SK-N-SH treated with all-trans-retinoic acid at 6 μM for 48 hours (cell line): Measurements from ENCODE around the gene SRM.
"Not testable (repeated sequence)": the region's sequence is repeated elsewhere in the genome, so short reads cannot be mapped to it uniquely, and the experiment has no call there.

Experiments
- ATAC-seq: fragments of 200-7000 bp; cut with Tn5 transposase; 3 replicates; pipeline ENCODE4 v1.9.1; 2020; ENCODE audit warnings: mild to moderate bottlenecking, moderate library complexity
- ARNTL ChIP-seq: fragments of 450-650 bp; formaldehyde crosslinking; IDR thresholded peaks from 2 replicates; pipeline ENCODE4 v1.5.0; 2020; ENCODE audit warnings: low read depth, mild to moderate bottlenecking, moderate library complexity, borderline replicate concordance
- CSDC2 ChIP-seq: fragments of 250-450 bp; sonication (Bioruptor Pico); IDR thresholded peaks from 2 replicates; pipeline ENCODE4 v1.5.0; 2020; ENCODE audit warnings: mild to moderate bottlenecking, moderate library complexity
- GLIS3 ChIP-seq: fragments of 250-450 bp; sonication (Bioruptor Pico); IDR thresholded peaks from 2 replicates; pipeline ENCODE4 v1.5.0; 2020; ENCODE audit warnings: mild to moderate bottlenecking, moderate library complexity
- OSR1 ChIP-seq: fragments of 250-450 bp; sonication (Bioruptor Pico); IDR thresholded peaks from 2 replicates; pipeline ENCODE4 v1.8.0; 2022; ENCODE audit warnings: moderate library complexity, mild to moderate bottlenecking, inconsistent platforms
- PATZ1 ChIP-seq: fragments of 250-450 bp; sonication (Bioruptor Pico); IDR thresholded peaks from 2 replicates; pipeline ENCODE4 v1.8.0; 2020; ENCODE audit warnings: mild to moderate bottlenecking, moderate library complexity, borderline replicate concordance
- POU6F1 ChIP-seq: fragments of 250-450 bp; sonication (Bioruptor Pico); IDR thresholded peaks from 2 replicates; pipeline ENCODE4 v1.8.0; 2021; ENCODE audit warnings: low read depth, mild to moderate bottlenecking, moderate library complexity, borderline replicate concordance
- RARB ChIP-seq: fragments of 250-450 bp; sonication (Bioruptor Pico); IDR thresholded peaks from 2 replicates; pipeline ENCODE4 v1.8.0; 2021; ENCODE audit warnings: mild to moderate bottlenecking, moderate library complexity
- SNAI2 ChIP-seq: fragments of 250-450 bp; sonication (Bioruptor Pico); IDR thresholded peaks from 2 replicates; pipeline ENCODE4 v1.5.0; 2020; ENCODE audit warnings: mild to moderate bottlenecking, moderate library complexity
- TCF4 ChIP-seq: fragments of 250-450 bp; sonication (Bioruptor Pico); IDR thresholded peaks from 2 replicates; pipeline ENCODE4 v1.8.0; 2021; ENCODE audit warnings: mild to moderate bottlenecking, moderate library complexity, borderline replicate concordance
- TOX ChIP-seq: fragments of 250-450 bp; sonication (Bioruptor Pico); IDR thresholded peaks from 2 replicates; pipeline ENCODE4 v1.8.0; 2021; ENCODE audit warnings: mild to moderate bottlenecking, moderate library complexity, borderline replicate concordance
- ZC3H10 ChIP-seq: fragments of 250-450 bp; sonication (Bioruptor Pico); IDR thresholded peaks from 2 replicates; pipeline ENCODE4 v1.5.1; 2021; ENCODE audit warnings: mild to moderate bottlenecking, moderate library complexity
- ZFP3 ChIP-seq: fragments of 250-450 bp; sonication (Bioruptor Pico); IDR thresholded peaks from 2 replicates; pipeline ENCODE4 v1.5.0; 2020; ENCODE audit warnings: mild to moderate bottlenecking, moderate library complexity
- ZNF70 ChIP-seq: fragments of 450-650 bp; formaldehyde crosslinking; IDR thresholded peaks from 2 replicates; pipeline ENCODE4 v1.5.0; 2020; ENCODE audit warnings: mild to moderate bottlenecking, moderate library complexity
- ZNF8 ChIP-seq: fragments of 450-650 bp; formaldehyde crosslinking; IDR thresholded peaks from 2 replicates; pipeline ENCODE4 v1.5.0; 2020; ENCODE audit warnings: mild to moderate bottlenecking, moderate library complexity
- TF ChIP-seq, protein P1 (sequence below): fragments of 250-450 bp; sonication (Bioruptor Pico); IDR thresholded peaks from 2 replicates; pipeline ENCODE4 v1.5.0; 2020; ENCODE audit warnings: mild to moderate bottlenecking, moderate library complexity
- TF ChIP-seq, protein P2 (sequence below): fragments of 250-450 bp; sonication (Bioruptor Pico); IDR thresholded peaks from 2 replicates; pipeline ENCODE4 v1.5.1; 2021; ENCODE audit warnings: mild to moderate bottlenecking, moderate library complexity
- TF ChIP-seq, protein P3 (sequence below): fragments of 250-450 bp; sonication (Bioruptor Pico); IDR thresholded peaks from 2 replicates; pipeline ENCODE4 v1.5.1; 2020; ENCODE audit warnings: low read depth, mild to moderate bottlenecking, moderate library complexity

SRM gene

GRCh38 chr1:11053758-11054137 is 6.1 kb downstream of the SRM start (continued):
- TF ChIP-seq SNAI2 (CRISPR knock-in tag) (no peak), TOX (no peak), GLIS3 (CRISPR knock-in tag) (no peak), POU6F1 (CRISPR knock-in tag) (no peak), ARNTL (CRISPR knock-in tag) (no peak), ZFP3 (CRISPR knock-in tag) (no peak), ZNF70 (CRISPR knock-in tag) (no peak)
- TF ChIP-seq, protein P1, sequence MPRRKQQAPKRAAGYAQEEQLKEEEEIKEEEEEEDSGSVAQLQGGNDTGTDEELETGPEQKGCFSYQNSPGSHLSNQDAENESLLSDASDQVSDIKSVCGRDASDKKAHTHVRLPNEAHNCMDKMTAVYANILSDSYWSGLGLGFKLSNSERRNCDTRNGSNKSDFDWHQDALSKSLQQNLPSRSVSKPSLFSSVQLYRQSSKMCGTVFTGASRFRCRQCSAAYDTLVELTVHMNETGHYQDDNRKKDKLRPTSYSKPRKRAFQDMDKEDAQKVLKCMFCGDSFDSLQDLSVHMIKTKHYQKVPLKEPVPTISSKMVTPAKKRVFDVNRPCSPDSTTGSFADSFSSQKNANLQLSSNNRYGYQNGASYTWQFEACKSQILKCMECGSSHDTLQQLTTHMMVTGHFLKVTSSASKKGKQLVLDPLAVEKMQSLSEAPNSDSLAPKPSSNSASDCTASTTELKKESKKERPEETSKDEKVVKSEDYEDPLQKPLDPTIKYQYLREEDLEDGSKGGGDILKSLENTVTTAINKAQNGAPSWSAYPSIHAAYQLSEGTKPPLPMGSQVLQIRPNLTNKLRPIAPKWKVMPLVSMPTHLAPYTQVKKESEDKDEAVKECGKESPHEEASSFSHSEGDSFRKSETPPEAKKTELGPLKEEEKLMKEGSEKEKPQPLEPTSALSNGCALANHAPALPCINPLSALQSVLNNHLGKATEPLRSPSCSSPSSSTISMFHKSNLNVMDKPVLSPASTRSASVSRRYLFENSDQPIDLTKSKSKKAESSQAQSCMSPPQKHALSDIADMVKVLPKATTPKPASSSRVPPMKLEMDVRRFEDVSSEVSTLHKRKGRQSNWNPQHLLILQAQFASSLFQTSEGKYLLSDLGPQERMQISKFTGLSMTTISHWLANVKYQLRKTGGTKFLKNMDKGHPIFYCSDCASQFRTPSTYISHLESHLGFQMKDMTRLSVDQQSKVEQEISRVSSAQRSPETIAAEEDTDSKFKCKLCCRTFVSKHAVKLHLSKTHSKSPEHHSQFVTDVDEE (CRISPR knock-in tag), result no peak

DNA sequence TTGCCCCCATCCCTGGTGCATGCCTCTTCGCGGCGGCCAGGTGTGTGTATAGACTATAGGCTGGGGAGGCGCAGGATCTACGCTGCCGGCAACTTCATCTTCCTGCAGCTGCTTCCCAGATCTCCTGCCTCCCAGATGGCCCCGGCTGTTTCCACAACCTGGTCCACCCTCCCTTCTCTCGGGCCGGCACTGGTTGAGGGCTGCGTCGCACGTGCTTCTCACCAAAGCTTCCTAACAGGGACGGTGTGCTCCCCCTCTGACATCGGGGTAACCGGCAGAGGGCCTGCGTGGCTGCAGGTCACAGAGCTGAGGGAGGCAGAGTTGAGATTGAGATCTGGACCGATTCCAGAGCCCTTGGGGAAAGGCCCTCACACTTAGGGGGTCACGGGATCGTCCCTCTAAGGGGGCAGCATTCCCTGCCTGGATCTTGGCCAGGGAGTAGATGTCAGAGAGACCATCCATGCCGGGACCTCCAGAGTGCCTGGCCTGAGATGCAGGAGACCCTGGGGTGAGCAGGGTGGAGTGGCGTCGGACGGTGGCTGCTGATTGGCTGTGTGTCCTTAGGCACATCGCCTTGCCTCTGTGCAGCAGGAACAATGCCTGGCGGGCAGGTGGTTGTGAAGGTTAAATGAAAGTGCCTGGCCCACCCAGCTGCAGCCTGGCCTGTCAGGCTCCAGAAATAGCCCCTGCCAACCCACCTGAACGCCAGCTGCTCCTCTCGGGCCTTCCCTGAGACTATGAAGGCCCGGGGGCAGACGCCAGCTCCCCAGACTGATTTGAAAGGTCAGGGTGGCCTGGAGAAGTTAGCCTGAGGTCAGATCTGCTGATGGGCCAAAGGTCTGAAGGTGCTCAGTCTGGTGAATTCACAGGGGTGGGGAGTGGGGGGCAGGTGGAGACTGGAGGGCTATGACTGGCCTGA is 6.7 kb downstream of the SRM start:
- TF ChIP-seq TOX (no peak), ZC3H10 (CRISPR knock-in tag) (no peak), TCF4 (peak; percentile 82; the same call in 1 of the 2 replicates), ZNF70 (CRISPR knock-in tag) (no peak), OSR1 (no peak)
- TF ChIP-seq, protein P2, sequence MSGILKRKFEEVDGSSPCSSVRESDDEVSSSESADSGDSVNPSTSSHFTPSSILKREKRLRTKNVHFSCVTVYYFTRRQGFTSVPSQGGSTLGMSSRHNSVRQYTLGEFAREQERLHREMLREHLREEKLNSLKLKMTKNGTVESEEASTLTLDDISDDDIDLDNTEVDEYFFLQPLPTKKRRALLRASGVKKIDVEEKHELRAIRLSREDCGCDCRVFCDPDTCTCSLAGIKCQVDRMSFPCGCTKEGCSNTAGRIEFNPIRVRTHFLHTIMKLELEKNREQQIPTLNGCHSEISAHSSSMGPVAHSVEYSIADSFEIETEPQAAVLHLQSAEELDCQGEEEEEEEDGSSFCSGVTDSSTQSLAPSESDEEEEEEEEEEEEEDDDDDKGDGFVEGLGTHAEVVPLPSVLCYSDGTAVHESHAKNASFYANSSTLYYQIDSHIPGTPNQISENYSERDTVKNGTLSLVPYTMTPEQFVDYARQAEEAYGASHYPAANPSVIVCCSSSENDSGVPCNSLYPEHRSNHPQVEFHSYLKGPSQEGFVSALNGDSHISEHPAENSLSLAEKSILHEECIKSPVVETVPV, result no peak
- TF ChIP-seq, all 23 proteins: peak for 1
- ATAC-seq, result peak; percentile 52

GRCh38 chr1:11051781-11052511 is 7.9 kb downstream of the SRM start:
- peak; percentile 20 for ATAC-seq
- TF ChIP-seq GLIS3 (CRISPR knock-in tag) (no peak), ZFP3 (CRISPR knock-in tag) (no peak), RARB (CRISPR knock-in tag) (no peak), ZNF8 (CRISPR knock-in tag) (no peak), POU6F1 (CRISPR knock-in tag) (no peak), OSR1 (no peak), TCF4 (no peak), CSDC2 (CRISPR knock-in tag) (no peak), SNAI2 (CRISPR knock-in tag) (no peak), PATZ1 (CRISPR knock-in tag) (no peak), ZC3H10 (CRISPR knock-in tag) (no peak)
- TF ChIP-seq, protein P1 (CRISPR knock-in tag), result no peak
- TF ChIP-seq, protein P3, sequence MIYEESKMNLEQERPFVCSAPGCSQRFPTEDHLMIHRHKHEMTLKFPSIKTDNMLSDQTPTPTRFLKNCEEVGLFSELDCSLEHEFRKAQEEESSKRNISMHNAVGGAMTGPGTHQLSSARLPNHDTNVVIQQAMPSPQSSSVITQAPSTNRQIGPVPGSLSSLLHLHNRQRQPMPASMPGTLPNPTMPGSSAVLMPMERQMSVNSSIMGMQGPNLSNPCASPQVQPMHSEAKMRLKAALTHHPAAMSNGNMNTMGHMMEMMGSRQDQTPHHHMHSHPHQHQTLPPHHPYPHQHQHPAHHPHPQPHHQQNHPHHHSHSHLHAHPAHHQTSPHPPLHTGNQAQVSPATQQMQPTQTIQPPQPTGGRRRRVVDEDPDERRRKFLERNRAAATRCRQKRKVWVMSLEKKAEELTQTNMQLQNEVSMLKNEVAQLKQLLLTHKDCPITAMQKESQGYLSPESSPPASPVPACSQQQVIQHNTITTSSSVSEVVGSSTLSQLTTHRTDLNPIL, result no peak
- TF ChIP-seq, protein P2, result no peak

- not testable (repeated sequence) for ATAC-seq
Measured at GRCh38 chr1:11051121-11051520, 8.7 kb downstream of the SRM start.
